HepG2 (cell line): Measurements from ENCODE around the gene EXOC3L4. TPM values are rescaled to one million over a fixed set of nuclear protein-coding genes. Genes with fewer than 3 reads are reported as not detected.

Experiments
- ATF6 ChIP-seq: sonication (generic); formaldehyde crosslinking; conservative IDR thresholded peaks from 2 replicates; pipeline ENCODE4 v1.4.0; 2020; ENCODE audit warnings: missing genetic modification reagents
- ATM ChIP-seq: fragments of 450-650 bp; IDR thresholded peaks from 2 replicates; pipeline ENCODE4 v1.7.1; 2017; ENCODE audit warnings: mild to moderate bottlenecking, borderline replicate concordance
- HNF1B ChIP-seq: sonication (generic); formaldehyde crosslinking; IDR thresholded peaks from 2 replicates; pipeline ENCODE4 v1.5.1; 2020; ENCODE audit warnings: mild to moderate bottlenecking, moderate library complexity, missing genetic modification reagents
- JUND ChIP-seq: sonication (generic); formaldehyde crosslinking; IDR thresholded peaks from 2 replicates; pipeline ENCODE4 v1.8.0; 2022; ENCODE audit warnings: mild to moderate bottlenecking, missing genetic modification reagents
- NAIF1 ChIP-seq: sonication (generic); formaldehyde crosslinking; IDR thresholded peaks from 2 replicates; pipeline ENCODE4 v1.5.0; 2020; ENCODE audit warnings: mild to moderate bottlenecking, missing genetic modification reagents, borderline replicate concordance
- PAWR ChIP-seq: sonication (generic); formaldehyde crosslinking; IDR thresholded peaks from 2 replicates; pipeline ENCODE4 v1.4.0; 2020; ENCODE audit warnings: missing genetic modification reagents, mild to moderate bottlenecking, borderline replicate concordance
- RARA ChIP-seq: IDR thresholded peaks from 2 replicates; pipeline ENCODE4 v1.6.1; 2016; ENCODE audit warnings: missing genetic modification reagents, missing compliant biosample characterization
- SIX4 ChIP-seq: sonication (generic); formaldehyde crosslinking; IDR thresholded peaks from 2 replicates; pipeline ENCODE4 v1.4.0; 2020; ENCODE audit warnings: missing genetic modification reagents
- ZC3H4 ChIP-seq: sonication (generic); formaldehyde crosslinking; IDR thresholded peaks from 2 replicates; pipeline ENCODE4 v1.4.0; 2020; ENCODE audit warnings: missing genetic modification reagents, borderline replicate concordance
- ZFP41 ChIP-seq: sonication (generic); formaldehyde crosslinking; IDR thresholded peaks from 2 replicates; pipeline ENCODE4 v1.4.0; 2020; ENCODE audit warnings: mild to moderate bottlenecking, missing genetic modification reagents, borderline replicate concordance
- ZFY ChIP-seq: sonication (generic); formaldehyde crosslinking; IDR thresholded peaks from 2 replicates; pipeline ENCODE4 v1.4.0; 2020; ENCODE audit warnings: missing genetic modification reagents
- ZHX2 ChIP-seq, 2 experiments: sonication (generic) in 1 of 2; formaldehyde crosslinking in 1 of 2; IDR thresholded peaks; 2 replicates each; pipeline versions ENCODE4 v1.6.1 to v1.9.0; 2014 to 2022; ENCODE audit warnings: antibody characterized with exemption in 1 of 2, borderline replicate concordance in 1 of 2, inconsistent platforms in 1 of 2, low read depth in 1 of 2, missing genetic modification reagents in 1 of 2
- ZNF44 ChIP-seq: sonication (generic); formaldehyde crosslinking; IDR thresholded peaks from 2 replicates; pipeline ENCODE4 v1.5.1; 2020; ENCODE audit warnings: mild to moderate bottlenecking, missing genetic modification reagents
- ZNF747 ChIP-seq: sonication (generic); formaldehyde crosslinking; IDR thresholded peaks from 2 replicates; pipeline ENCODE4 v1.8.1; 2023; ENCODE audit warnings: missing genetic modification reagents, mild to moderate bottlenecking, borderline replicate concordance
- ZNF773 ChIP-seq: sonication (generic); formaldehyde crosslinking; IDR thresholded peaks from 2 replicates; pipeline ENCODE4 v1.4.0; 2020; ENCODE audit warnings: missing genetic modification reagents, borderline replicate concordance
- ZNF784 ChIP-seq: sonication (generic); formaldehyde crosslinking; IDR thresholded peaks from 2 replicates; pipeline ENCODE4 v1.5.1; 2020; ENCODE audit warnings: missing genetic modification reagents, mild to moderate bottlenecking, borderline replicate concordance
- polyA plus RNA-seq, 8 experiments: library from polyadenylated mRNA; depleted of rRNA in 3 of 8; stranded (reverse) in 7 of 8; unstranded in 1 of 8; fragments of >200 nt; fragmentation: Illumina TruSeq in 4 of 8; extraction: Trizol in 4 of 8; gene quantifications; 2 replicates each; pipeline versions ENCODE4 v1.2.1 to v1.2.3, GENCODE V29; 2011 to 2016; ENCODE audit warnings: low read depth in 4 of 8, missing spikeins in 1 of 8, mixed read lengths in 1 of 8; ENCODE audit not compliant: insufficient read depth in 1 of 8
- total RNA-seq, 5 experiments: library from RNA; depleted of rRNA; stranded (reverse); fragments of >200 nt; fragmentation: Illumina TruSeq; extraction: Trizol; gene quantifications; 2 replicates each; pipeline ENCODE4 v1.2.3, GENCODE V29; 2016; ENCODE audit warnings: low read depth in 1 of 5

The EXOC3L4 gene
- total and polyA plus RNA-seq, 2 of the 13 experiments (the other 11 are each of a cell fraction or from before 2014, with no cell fraction given) = 11.8 to 27.0 TPM

- no peak for TF ChIP-seq SIX4
- peak; percentile 99 for TF ChIP-seq RARA (CRISPR knock-in tag)
- no peak for TF ChIP-seq ZFY (CRISPR knock-in tag)
- no peak for TF ChIP-seq ZHX2 (IDR thresholded peaks at IDR 0.05; ENCODE audit: low read depth)
- TF ChIP-seq ZHX2 (CRISPR knock-in tag; IDR thresholded peaks at IDR 0.05; ENCODE audit: borderline replicate concordance) = no peak
- no peak for TF ChIP-seq NAIF1
- no peak for TF ChIP-seq HNF1B (CRISPR knock-in tag)
- 0 out of 2 replicates have a peak, but pooled peaks have one; percentile 16 for TF ChIP-seq JUND (CRISPR knock-in tag)
- no peak for TF ChIP-seq ZNF773 (CRISPR knock-in tag)
- TF ChIP-seq ZNF44 (CRISPR knock-in tag) = no peak
- TF ChIP-seq ATM = no peak
- no peak for TF ChIP-seq ZC3H4 (CRISPR knock-in tag)
- TF ChIP-seq ZNF784 (CRISPR knock-in tag) = no peak
- no peak for TF ChIP-seq ATF6 (CRISPR knock-in tag)
- no peak for TF ChIP-seq ZNF747
- no peak for TF ChIP-seq ZFP41 (CRISPR knock-in tag)
- no peak for TF ChIP-seq PAWR
These were observed 38.1 kb downstream of the EXOC3L4 start (continued) for GRCh38 chr14:103132381-103133209.
